GM12874 (cell line): ENCODE data around the gene BRIP1.

Experiments
- CTCF ChIP-seq: IDR thresholded peaks from 2 replicates; pipeline ENCODE4 v1.5.1; 2011; ENCODE audit warnings: low read depth, mild to moderate bottlenecking, control low read depth, low read length, moderate library complexity; ENCODE audit not compliant: insufficient read depth

Gene BRIP1

GRCh38 chr17:61813211-61813610, 50.1 kb downstream of the BRIP1 start:
- TF ChIP-seq CTCF, result no peak

- no peak for TF ChIP-seq CTCF
Measured at GRCh38 chr17:61812747-61813146, 50.6 kb downstream of the BRIP1 start.

GRCh38 chr17:61809816-61810392, 53.4 kb downstream of the BRIP1 start:
- TF ChIP-seq CTCF, result no peak

GRCh38 chr17:61808442-61808841, 54.9 kb downstream of the BRIP1 start:
- no peak for TF ChIP-seq CTCF

- no peak for TF ChIP-seq CTCF
Measured at GRCh38 chr17:61806936-61807335, 56.4 kb downstream of the BRIP1 start.

- TF ChIP-seq CTCF, result no peak
Measured at GRCh38 chr17:61806081-61806828, 57.1 kb downstream of the BRIP1 start.

GRCh38 chr17:61805399-61805798, 57.9 kb downstream of the BRIP1 start:
- TF ChIP-seq CTCF, result no peak
